ENCODE results near the gene PRR22. TPM values are rescaled to one million over a fixed set of nuclear protein-coding genes. Genes with fewer than 3 reads are reported as not detected.

Gene PRR22
- 6.8 and 10.4 TPM in 2 replicates for total RNA-seq (2014; rRNA removed; shearing (Covaris generic))

DNA sequence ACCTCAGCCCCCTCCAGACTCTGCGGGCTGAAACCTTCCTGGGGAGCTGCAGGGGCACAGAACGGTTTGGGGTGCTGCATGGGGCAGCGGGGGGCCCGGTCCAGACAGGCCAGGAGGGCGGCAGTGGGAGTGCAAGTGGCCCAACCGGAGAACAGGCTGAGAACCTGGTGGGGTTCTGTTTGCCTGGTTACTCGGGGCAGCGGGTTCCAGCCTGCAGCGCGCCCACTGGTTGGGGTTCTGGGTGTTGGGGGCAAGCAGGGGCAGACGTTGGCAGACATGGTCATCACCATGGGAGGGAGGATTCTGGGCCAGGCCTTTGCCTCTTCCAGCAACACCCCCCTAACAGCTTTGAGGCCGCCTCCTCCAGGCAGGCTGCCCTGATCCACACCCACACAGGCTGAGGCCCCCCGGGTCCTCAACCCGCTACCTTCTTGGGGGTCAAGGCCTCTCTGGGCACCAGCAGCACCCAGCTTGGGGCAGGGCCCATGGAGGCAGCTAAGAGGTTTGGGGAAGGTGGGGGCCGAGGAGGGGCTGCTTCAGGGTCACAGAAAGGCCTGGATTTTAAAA is at the start of gene PRR22:
PRR22 (minus strand) TSS at position 166 of the 567 bp plus-strand sequence; CDS start at position 80, 86 bp downstream.

DNA sequence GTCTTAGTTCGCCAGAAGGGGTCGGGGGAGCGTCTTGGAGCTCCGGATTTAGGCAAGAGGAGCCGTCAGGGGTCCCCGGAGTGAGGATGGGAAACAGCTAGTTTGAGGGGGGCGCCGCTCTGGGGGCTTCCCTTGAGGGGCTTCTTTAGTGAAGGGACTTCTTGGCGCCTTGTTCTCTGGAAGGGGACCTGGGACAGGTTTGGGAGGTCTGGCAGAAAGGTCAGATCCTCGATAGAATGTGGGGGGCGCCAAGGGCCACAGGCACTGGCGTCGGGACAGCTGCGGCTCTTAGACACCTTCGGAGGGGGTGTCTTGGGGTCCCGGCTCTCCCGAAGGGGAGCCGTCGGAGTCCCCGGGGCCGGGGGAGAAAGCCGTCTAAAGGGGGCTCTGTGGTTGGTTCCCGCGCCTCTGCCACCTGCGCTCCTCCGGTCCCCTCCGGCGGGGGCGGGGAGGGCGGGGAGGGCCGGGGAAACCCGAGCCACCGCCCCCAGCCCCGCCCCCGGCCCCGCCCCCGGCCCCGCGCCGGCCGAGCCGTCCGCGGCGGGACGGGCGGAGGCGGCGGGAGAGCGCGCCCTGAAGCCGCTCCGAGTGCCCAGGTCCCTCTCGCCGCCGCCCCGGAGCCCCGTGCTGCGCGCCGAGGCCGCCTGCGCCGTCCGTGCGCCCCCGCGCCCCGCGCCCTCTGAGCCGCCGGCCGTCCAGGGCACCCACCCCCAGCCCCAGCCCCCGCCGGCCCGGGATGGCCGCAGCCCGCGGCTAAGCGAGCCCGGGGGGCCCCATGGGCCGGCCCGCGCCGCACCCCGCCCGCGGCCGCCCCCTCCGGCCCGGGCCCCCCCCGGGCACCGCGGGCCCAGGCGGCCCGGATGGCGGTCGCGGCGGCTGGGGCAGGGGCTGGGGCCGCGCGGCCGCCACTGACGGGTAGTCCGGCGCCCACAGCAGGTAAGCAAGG is 20.2 kb upstream of the PRR22 start, which contains the start of gene NRTN:
NRTN (plus strand) TSS at position 552 of the 946 bp plus-strand sequence. CDS start 19,099 bp downstream, outside the sequence.

DNA sequence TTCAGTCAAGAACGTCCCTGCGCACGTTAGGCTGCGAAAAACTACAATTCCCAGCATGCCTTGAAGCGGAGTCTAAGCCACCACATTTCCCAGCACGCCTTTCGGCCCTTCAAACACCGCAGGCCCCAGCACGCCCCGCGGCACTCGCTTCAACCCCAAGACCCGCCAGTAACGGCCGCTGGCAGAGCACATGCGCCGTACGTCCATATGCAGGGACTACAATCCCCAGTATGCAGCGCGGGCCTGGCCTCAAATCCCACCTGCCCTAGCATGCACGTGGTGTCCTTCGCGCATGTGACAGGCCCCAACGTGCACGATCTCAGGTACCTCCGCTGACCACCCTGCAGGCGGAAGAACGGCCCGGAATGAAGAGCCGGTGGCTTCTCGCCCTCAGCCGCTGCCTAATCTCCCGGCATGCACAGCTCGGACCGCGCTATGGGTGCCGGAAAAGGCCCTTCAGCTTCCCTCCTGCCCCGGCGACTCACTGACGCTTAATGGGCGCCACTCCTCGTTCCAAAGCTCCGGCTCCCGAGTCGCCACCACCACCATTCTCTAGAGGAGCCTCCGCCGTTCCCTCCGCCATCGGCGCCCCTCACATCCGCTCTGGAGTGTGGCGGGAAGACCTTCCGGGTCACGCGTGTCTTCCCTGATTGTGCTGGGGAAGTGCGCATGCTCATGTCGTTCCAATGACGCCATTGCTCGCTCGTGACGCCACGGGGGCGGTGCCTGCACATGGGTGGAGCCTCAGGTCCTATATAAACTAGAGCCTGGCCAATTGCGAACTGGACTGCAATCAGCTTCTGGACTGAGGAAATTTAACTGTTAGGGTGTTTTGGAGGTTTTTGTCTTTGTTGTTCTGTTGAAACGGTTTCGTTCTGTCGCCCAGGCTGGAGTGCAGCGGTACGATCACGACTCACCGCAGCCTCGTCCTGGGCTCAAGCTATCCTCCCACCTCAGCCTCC is 6.3 kb upstream of the PRR22 start, which contains the start of gene DUS3L:
DUS3L (minus strand) TSS at position 605 of the 962 bp plus-strand sequence; CDS start at position 583, 22 bp downstream.

Other genes with a start within 250 kb of the PRR22 start
- 0.24 and 0.64 TPM in 2 replicates for gene TINCR, start 216.8 kb downstream of the PRR22 start, total RNA-seq (2014; rRNA removed; shearing (Covaris generic))
- gene SAFB2, start 162.0 kb downstream of the PRR22 start, total RNA-seq (2014; rRNA removed; shearing (Covaris generic)), result 45.6 and 45.8 TPM in 2 replicates
- gene SAFB, start 161.7 kb downstream of the PRR22 start, total RNA-seq (2014; rRNA removed; shearing (Covaris generic)), result 61.2 and 65.0 TPM in 2 replicates
- 232 and 245 TPM in 2 replicates for gene MICOS13, start 104.2 kb downstream of the PRR22 start, total RNA-seq (2014; rRNA removed; shearing (Covaris generic))
- 46.2 and 46.3 TPM in 2 replicates for gene HSD11B1L, start 103.7 kb downstream of the PRR22 start, total RNA-seq (2014; rRNA removed; shearing (Covaris generic))
- gene RPL36, start 94.5 kb downstream of the PRR22 start, total RNA-seq (2014; rRNA removed; shearing (Covaris generic)), result 2,537 and 2,543 TPM in 2 replicates
- 306 and 350 TPM in 2 replicates for gene LONP1, start 64.6 kb downstream of the PRR22 start, total RNA-seq (2014; rRNA removed; shearing (Covaris generic))
- not detected in 2 replicates for gene CATSPERD, start 64.1 kb downstream of the PRR22 start, total RNA-seq (2014; rRNA removed; shearing (Covaris generic))
- 102 and 105 TPM in 2 replicates for gene DUS3L, start 6.4 kb upstream of the PRR22 start, total RNA-seq (2014; rRNA removed; shearing (Covaris generic))
- gene NRTN, start 20.3 kb upstream of the PRR22 start, total RNA-seq (2014; rRNA removed; shearing (Covaris generic)), result 1.1 and 1.2 TPM in 2 replicates
- not detected in 2 replicates for gene FUT6, start 55.0 kb upstream of the PRR22 start, total RNA-seq (2014; rRNA removed; shearing (Covaris generic))
- 0.11 TPM in 1 of 2 replicates, not detected in the other for gene FUT3, start 66.7 kb upstream of the PRR22 start, total RNA-seq (2014; rRNA removed; shearing (Covaris generic))
- 0.11 TPM in 2 replicates for gene FUT5, start 85.8 kb upstream of the PRR22 start, total RNA-seq (2014; rRNA removed; shearing (Covaris generic))
- gene NDUFA11, start 119.0 kb upstream of the PRR22 start, total RNA-seq (2014; rRNA removed; shearing (Covaris generic)), result 279 and 320 TPM in 2 replicates
- 9.8 and 11.0 TPM in 2 replicates for gene VMAC, start 120.1 kb upstream of the PRR22 start, total RNA-seq (2014; rRNA removed; shearing (Covaris generic))
- 185 and 250 TPM in 2 replicates for gene CAPS, start 129.5 kb upstream of the PRR22 start, total RNA-seq (2014; rRNA removed; shearing (Covaris generic))
- 70.4 and 71.6 TPM in 2 replicates for gene RANBP3, start 193.4 kb upstream of the PRR22 start, total RNA-seq (2014; rRNA removed; shearing (Covaris generic))

Measured in A375 (cell line).